H1 (cell line): ENCODE data around the gene RCC1. TPM values are rescaled to one million over a fixed set of nuclear protein-coding genes. Genes with fewer than 3 reads are reported as not detected.
"Not testable (repeated sequence)": the region's sequence is repeated elsewhere in the genome, so short reads cannot be mapped to it uniquely, and the experiment has no call there.

ENCODE experiments used
- CTCF ChIA-PET: fragments of 300-600 bp; sonication (Branson Sonifier 250); formaldehyde crosslinking; loops from one replicate; lab custom pipeline; 2021; ENCODE audit not compliant: partially characterized antibody; lab: Charles Lee
- POLR2A ChIA-PET: fragments of 300-600 bp; sonication (Branson Sonifier 250); formaldehyde crosslinking; loops from one replicate; lab custom pipeline; 2021; ENCODE audit warnings: inconsistent platforms; ENCODE audit not compliant: partially characterized antibody; lab: Charles Lee
- DNase-seq, 2 experiments: peaks; one replicate each; pipeline versions ENCODE4 v3.0.0 to v3.0.0-alpha.2; 2010 to 2022; ENCODE audit warnings: low spot score in 2 of 2, low read depth in 1 of 2, mixed read lengths in 1 of 2
- FAIRE-seq: peaks from 2 replicates; lab custom pipeline; 2011; peaks lifted over from hg19 to GRCh38; lab: Jason Lieb, UNC
- H2AFZ ChIP-seq: 2 replicates; pipeline ENCODE4 v1.8.1; 2012; ENCODE audit warnings: low read length, inconsistent platforms
- H2AK5ac ChIP-seq: 2 replicates; pipeline ENCODE4 v1.6.1; 2013; ENCODE audit warnings: low read depth, low read length
- H2BK120ac ChIP-seq: replicated peaks from 2 replicates; pipeline ENCODE3; 2013; ENCODE audit warnings: low read depth, low read length, inconsistent platforms
- H2BK12ac ChIP-seq: 2 replicates; pipeline ENCODE4 v1.6.1; 2013; ENCODE audit warnings: low read depth, low read length
- H2BK15ac ChIP-seq: 2 replicates; pipeline ENCODE4 v1.6.1; 2013; ENCODE audit warnings: low read length
- H2BK20ac ChIP-seq: 2 replicates; pipeline ENCODE4 v1.6.1; 2013; ENCODE audit warnings: low read length
- H2BK5ac ChIP-seq: 2 replicates; pipeline ENCODE4 v1.6.1; 2013; ENCODE audit warnings: low read depth, low read length
- H3K14ac ChIP-seq: 2 replicates; pipeline ENCODE4 v1.6.1; 2013; ENCODE audit warnings: inconsistent platforms; ENCODE audit not compliant: insufficient read length
- H3K18ac ChIP-seq: 2 replicates; pipeline ENCODE4 v1.6.1; 2013; ENCODE audit warnings: low read length; ENCODE audit errors: extremely low read depth
- H3K23ac ChIP-seq: 2 replicates; pipeline ENCODE4 v1.6.1; 2013; ENCODE audit warnings: inconsistent platforms; ENCODE audit not compliant: insufficient read length
- H3K23me2 ChIP-seq: 2 replicates; pipeline ENCODE4 v1.6.1; 2013; ENCODE audit warnings: low read depth, low read length
- H3K27ac ChIP-seq: 2 replicates; pipeline ENCODE4 v1.6.1; 2011; ENCODE audit warnings: low read depth, low read length, inconsistent platforms
- H3K27me3 ChIP-seq, 4 experiments: replicated peaks in 1 of 4; 1 replicate in 1 of 4; 2 replicates in 3 of 4; pipeline versions ENCODE4 v1.6.1 to v1.8.1; 2011 to 2013; ENCODE audit warnings: low read length in 3 of 4, mild to moderate bottlenecking in 3 of 4, inconsistent platforms in 2 of 4, mixed read lengths in 2 of 4, moderate library complexity in 1 of 4; ENCODE audit not compliant: control insufficient read depth in 3 of 4, insufficient read depth in 3 of 4; ENCODE audit errors: extremely low read depth in 1 of 4
- H3K36me3 ChIP-seq, 4 experiments: 2 replicates each; pipeline versions ENCODE4 v1.6.1 to v1.8.1; 2011 to 2013; ENCODE audit warnings: mild to moderate bottlenecking in 4 of 4, low read length in 3 of 4, moderate library complexity in 2 of 4, control low read depth in 1 of 4, inconsistent platforms in 1 of 4; ENCODE audit not compliant: insufficient read depth in 4 of 4, control insufficient read depth in 2 of 4
- H3K4ac ChIP-seq: replicated peaks from 2 replicates; pipeline ENCODE3; 2013; ENCODE audit warnings: low read length, low read depth, mixed read lengths, inconsistent platforms; ENCODE audit not compliant: insufficient read length
- H3K4me1 ChIP-seq, 4 experiments: replicated peaks in 1 of 4; 1 replicate in 1 of 4; 2 replicates in 3 of 4; pipeline versions ENCODE4 v1.6.1 to v1.8.1; 2011 to 2013; ENCODE audit warnings: low read length in 3 of 4, inconsistent platforms in 2 of 4, mixed read lengths in 1 of 4; ENCODE audit not compliant: insufficient read depth in 4 of 4, control insufficient read depth in 3 of 4
- H3K4me2 ChIP-seq, 2 experiments: 2 replicates each; pipeline versions ENCODE4 v1.6.1 to v1.8.1; 2011 to 2013; ENCODE audit warnings: low read depth in 2 of 2, low read length in 2 of 2, control low read depth in 1 of 2, inconsistent platforms in 1 of 2, mild to moderate bottlenecking in 1 of 2; ENCODE audit not compliant: insufficient read depth in 1 of 2
- H3K4me3 ChIP-seq, 4 experiments: fragments of 200-600, 300-600 bp in 1 of 4; sonication (generic), shearing (Covaris generic), sonication (Bioruptor Twin) in 1 of 4; 2 replicates each; pipeline versions ENCODE4 v1.5.1 to v1.8.1; 2011 to 2016; ENCODE audit warnings: low read length in 4 of 4, low read depth in 3 of 4, control low read depth in 2 of 4, inconsistent platforms in 2 of 4, mild to moderate bottlenecking in 2 of 4, mixed read lengths in 1 of 4, moderate library complexity in 1 of 4; ENCODE audit not compliant: insufficient read depth in 2 of 4; ENCODE audit errors: extremely low read depth in 1 of 4
- H3K56ac ChIP-seq: replicated peaks from 2 replicates; pipeline ENCODE3; 2013; ENCODE audit warnings: low read depth, mild to moderate bottlenecking, mixed read lengths, low read length, inconsistent platforms; ENCODE audit not compliant: insufficient read length
- H3K79me1 ChIP-seq: 2 replicates; pipeline ENCODE4 v1.6.1; 2013; ENCODE audit warnings: low read depth, low read length, control low read depth
- H3K79me2 ChIP-seq, 2 experiments: 2 replicates each; pipeline versions ENCODE4 v1.6.1 to v1.8.1; 2012 to 2013; ENCODE audit warnings: low read length in 2 of 2, mild to moderate bottlenecking in 2 of 2, inconsistent platforms in 1 of 2; ENCODE audit not compliant: insufficient read depth in 2 of 2, control insufficient read depth in 1 of 2
- H3K9ac ChIP-seq, 4 experiments: replicated peaks in 1 of 4; 1 replicate in 1 of 4; 2 replicates in 3 of 4; pipeline versions ENCODE4 v1.6.1 to v1.8.1; 2011 to 2013; ENCODE audit warnings: low read depth in 3 of 4, low read length in 3 of 4, control low read depth in 2 of 4, mild to moderate bottlenecking in 2 of 4, moderate library complexity in 2 of 4, inconsistent platforms in 1 of 4; ENCODE audit errors: extremely low read depth in 1 of 4
- H3K9me3 ChIP-seq, 2 experiments: 2 replicates each; pipeline versions ENCODE4 v1.6.1 to v1.8.1; 2012 to 2013; ENCODE audit warnings: mild to moderate bottlenecking in 2 of 2, moderate library complexity in 2 of 2, control low read depth in 1 of 2, inconsistent platforms in 1 of 2, low read depth in 1 of 2, low read length in 1 of 2, mixed read lengths in 1 of 2; ENCODE audit not compliant: insufficient read depth in 2 of 2
- H4K20me1 ChIP-seq, 2 experiments: replicated peaks in 1 of 2; 2 replicates each; pipeline versions ENCODE3 to v1.8.1; 2011 to 2013; ENCODE audit warnings: inconsistent platforms in 2 of 2, low read length in 2 of 2, mild to moderate bottlenecking in 1 of 2; ENCODE audit not compliant: insufficient read depth in 2 of 2, control insufficient read depth in 1 of 2
- H4K5ac ChIP-seq: 2 replicates; pipeline ENCODE4 v1.6.1; 2013; ENCODE audit warnings: low read length, low read depth, mixed read lengths, inconsistent platforms; ENCODE audit not compliant: insufficient read length
- H4K8ac ChIP-seq: 2 replicates; pipeline ENCODE4 v1.8.0; 2013; ENCODE audit warnings: mild to moderate bottlenecking, moderate library complexity, low read length, inconsistent platforms; ENCODE audit not compliant: insufficient read depth; ENCODE audit errors: extremely low read depth
- H4K91ac ChIP-seq: replicated peaks from 2 replicates; pipeline ENCODE3; 2013; ENCODE audit warnings: low read length, mixed read lengths, inconsistent platforms; ENCODE audit not compliant: insufficient read length
- WGBS, 2 experiments: shearing (Covaris generic) in 1 of 2; methylation state at CpG; one replicate each; pipeline versions ENCODE4 v1.1.6 to v1.1.7; 2013 to 2015; ENCODE audit warnings: low lambda C conversion rate in 2 of 2, mixed read lengths in 2 of 2, inconsistent platforms in 1 of 2, low coverage in 1 of 2, missing lambda C conversion rate in 1 of 2; ENCODE audit not compliant: insufficient replicate concordance in 2 of 2, insufficient coverage in 1 of 2, insufficient read length in 1 of 2; ENCODE audit errors: extremely low coverage in 1 of 2, missing lambda C conversion rate in 1 of 2; 5-methylcytosine and 5-hydroxymethylcytosine counted together
- polyA plus RNA-seq, 7 experiments: library from polyadenylated mRNA; depleted of rRNA in 3 of 7; stranded (reverse) in 5 of 7; unstranded in 2 of 7; fragments of >200 nt in 5 of 7; fragments of 200-250 nt in 2 of 7; gene quantifications; 1 replicate in 5 of 7; 2 replicates in 1 of 7; 4 replicates in 1 of 7; pipeline versions ENCODE4 v1.2.1 to v1.2.3, GENCODE V29; 2011 to 2013; ENCODE audit warnings: missing spikeins in 2 of 7, mixed read lengths in 2 of 7
- total RNA-seq: library from RNA; stranded (reverse); fragmentation: NEBNext Ultra II Directional; extraction: Animal tissue kit (Norgen Biotek cat#: 25700); gene quantifications from 2 replicates; pipeline ENCODE4 v1.2.1, GENCODE V29; 2021

RCC1 gene
- total and polyA plus RNA-seq, 2 of the 8 experiments (the other 6 are each of a cell fraction or from before 2014, with no cell fraction given) = 48.5 to 98.4 TPM

- not testable (repeated sequence) for H2BK20ac ChIP-seq, H3K4ac ChIP-seq, H3K23me2 ChIP-seq, H3K9ac ChIP-seq, H2BK15ac ChIP-seq, H3K79me2 ChIP-seq, DNase-seq, H2BK120ac ChIP-seq, H3K4me3 ChIP-seq, H3K4me2 ChIP-seq, H3K27me3 ChIP-seq, H4K91ac ChIP-seq, H2BK12ac ChIP-seq, H3K23ac ChIP-seq, H4K5ac ChIP-seq, H3K27ac ChIP-seq, H3K4me1 ChIP-seq, H3K79me1 ChIP-seq, FAIRE-seq, H3K14ac ChIP-seq, H4K20me1 ChIP-seq, H3K9me3 ChIP-seq, H4K8ac ChIP-seq, H2AFZ ChIP-seq, H3K18ac ChIP-seq, H2AK5ac ChIP-seq, H3K56ac ChIP-seq, H2BK5ac ChIP-seq
- POLR2A ChIA-PET = interaction anchor here (0.5 to 2.2 kb wide), 4 partner anchors 28 to 147 kb away, joined by 3 to 5 read pairs (median 4); no protein-coding TSS in a partner anchor
- CTCF ChIA-PET = interaction anchor here (0.6 kb wide), 3 partner anchors 9 to 48 kb away, joined by 3 read pairs; no protein-coding TSS in a partner anchor
- H3K36me3 ChIP-seq = peaks cover 10 to 46% (median 35%) of the 10 kb centered on the region in 4 experiments; a peak in 7 of 8 replicates
- 91% methylated on average over 12 of the region's 13 CpGs; no CpG with 5 or more reads in 1 of the 2 experiments for WGBS, 2 experiments
These were observed 26.3 kb upstream of the RCC1 start for GRCh38 chr1:28479497-28479896.
